HG03457 (cell line): Measurements from ENCODE around the gene ATF4.

Experiments
- ATAC-seq: cut with Tn5 transposase; IDR thresholded peaks from one replicate; pipeline ENCODE4 v1.9.1; 2021; ENCODE audit warnings: moderate number of reproducible peaks; ENCODE audit not compliant: unreplicated experiment

ATF4 gene

DNA sequence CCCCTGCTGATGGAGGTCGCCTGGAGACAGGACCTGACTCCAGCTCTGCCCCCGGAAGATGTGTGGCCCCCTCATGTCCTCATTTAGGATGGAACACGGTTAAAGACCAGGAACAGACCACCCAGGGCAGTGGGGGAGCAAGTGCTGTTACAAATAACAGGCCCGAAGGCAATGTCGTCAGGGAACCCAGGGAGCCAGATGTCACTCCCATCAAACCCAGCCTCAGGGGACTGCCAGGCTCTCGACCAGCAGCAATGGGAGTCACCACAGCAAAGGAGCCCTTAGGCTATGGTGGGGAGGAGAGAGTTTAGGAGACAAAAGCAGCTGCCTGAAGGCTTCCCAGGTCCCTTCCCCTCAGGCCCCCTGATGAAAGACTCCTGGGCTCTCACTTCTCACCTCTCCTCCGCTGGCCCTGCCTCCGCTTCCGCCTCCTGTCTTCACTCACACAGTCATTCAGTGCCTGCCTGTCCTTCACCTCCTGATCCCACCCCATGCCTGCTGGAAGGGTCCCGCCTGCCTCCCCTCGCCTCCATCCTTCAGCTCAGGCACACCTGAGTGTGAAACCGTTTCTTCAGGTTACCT lies 7.8 kb downstream of the ATF4 start:
- ATAC-seq: no peak

GRCh38 chr22:39528681-39529486 lies 8.5 kb downstream of the ATF4 start:
- peak; percentile 28 for ATAC-seq

DNA sequence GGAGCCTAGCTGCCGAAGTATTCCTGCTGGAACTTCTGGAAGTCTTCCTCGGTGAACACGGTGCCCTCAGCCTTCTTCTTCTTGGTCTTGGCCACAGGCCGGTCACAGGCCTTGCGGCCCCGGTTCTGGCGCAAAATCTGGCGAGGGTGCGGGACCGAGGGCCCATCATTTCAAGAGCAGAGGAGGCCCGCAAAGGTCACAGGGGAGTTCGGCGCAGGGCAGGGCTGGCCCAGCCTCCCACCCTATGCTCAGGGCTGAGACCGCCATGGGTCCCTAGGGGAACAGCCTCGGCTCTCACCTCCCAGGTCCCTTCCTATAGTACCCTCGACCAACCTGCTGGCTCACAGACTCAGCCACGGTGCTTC lies 9.1 kb downstream of the ATF4 start:
- ATAC-seq: no peak

GRCh38 chr22:39530116-39530515 lies 9.8 kb downstream of the ATF4 start:
- ATAC-seq: no peak

DNA sequence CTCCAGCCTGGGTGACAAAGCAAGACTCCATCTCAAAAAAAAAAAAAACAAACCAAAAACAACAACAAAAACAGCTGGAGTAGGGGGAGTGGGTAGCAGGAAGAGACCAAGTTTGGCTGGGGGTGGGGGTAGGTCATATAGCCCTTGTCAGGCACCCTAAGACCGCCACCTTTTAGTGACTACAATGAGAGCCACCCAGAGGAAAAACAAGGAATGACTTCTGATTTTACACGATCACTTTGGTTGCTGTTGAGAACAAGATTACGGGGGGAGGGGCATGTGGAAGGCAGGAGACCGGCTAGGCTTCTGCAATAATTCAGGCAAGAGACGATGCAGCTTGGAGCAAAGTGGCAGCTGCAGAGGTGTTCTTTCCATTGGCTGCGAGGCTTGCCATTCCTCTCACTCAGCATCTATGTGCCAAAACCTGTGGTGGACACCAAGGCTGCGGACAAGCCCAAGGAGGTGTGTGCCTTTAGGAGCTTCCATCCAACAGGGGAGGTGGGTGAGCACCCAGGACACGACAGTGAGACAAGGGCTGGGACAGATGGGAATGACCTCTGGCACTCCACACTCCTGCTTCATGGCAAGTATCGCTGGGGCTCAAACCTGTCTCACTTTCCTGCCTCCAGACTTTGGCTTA lies 10.4 kb downstream of the ATF4 start:
- ATAC-seq: no peak

DNA sequence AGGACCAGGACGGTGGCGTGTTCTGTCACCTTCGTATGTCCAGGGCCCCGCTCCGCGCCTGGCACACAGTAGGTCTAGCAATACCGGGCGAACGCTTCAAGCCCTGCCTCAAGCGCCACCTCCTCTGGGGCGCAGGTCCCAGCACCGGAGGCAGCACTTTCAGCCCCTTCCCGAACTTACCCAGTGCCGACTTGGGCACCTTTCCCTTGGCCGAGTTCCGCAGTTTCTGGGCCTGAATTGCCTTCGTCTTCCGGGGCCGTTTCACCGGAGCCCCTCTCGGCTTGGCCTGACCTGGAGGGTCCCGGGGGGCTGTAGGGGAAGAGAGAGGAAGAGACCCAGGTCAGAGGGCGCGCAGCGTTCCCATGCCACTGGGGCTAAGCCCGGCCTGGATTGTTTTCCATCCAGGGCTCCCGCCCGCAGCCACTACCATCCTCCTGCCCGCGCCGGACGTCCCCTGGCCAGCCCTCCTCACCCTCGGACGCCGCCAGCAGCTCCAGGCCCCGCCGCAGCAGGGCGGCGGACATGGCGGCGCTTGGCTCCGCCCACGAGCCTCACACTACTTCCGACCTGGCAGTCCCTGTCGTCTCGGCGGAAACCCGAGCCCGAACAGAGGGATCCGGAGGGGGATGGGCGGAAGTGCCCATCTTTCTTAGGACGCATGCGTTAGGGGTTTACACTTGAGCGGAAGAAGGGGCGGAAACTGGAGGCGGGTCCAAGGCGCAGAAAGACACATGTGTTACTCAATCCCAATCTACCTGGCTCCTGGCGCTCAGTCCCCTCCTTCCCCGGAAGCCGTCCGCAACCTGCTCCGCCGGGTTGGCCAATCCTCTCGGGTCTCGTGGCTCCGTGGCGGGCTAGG lies 12.1 kb downstream of the ATF4 start, which contains the start of gene RPS19BP1:
RPS19BP1 (minus strand) TSS at position 534 of the 859 bp plus-strand sequence; CDS start at position 524, 10 bp downstream.
- peak; percentile 58 for ATAC-seq

- ATAC-seq: no peak
Observed at GRCh38 chr22:39534092-39534506, 13.7 kb downstream of the ATF4 start.

GRCh38 chr22:39534591-39535356 lies 14.4 kb downstream of the ATF4 start:
- no peak for ATAC-seq

DNA sequence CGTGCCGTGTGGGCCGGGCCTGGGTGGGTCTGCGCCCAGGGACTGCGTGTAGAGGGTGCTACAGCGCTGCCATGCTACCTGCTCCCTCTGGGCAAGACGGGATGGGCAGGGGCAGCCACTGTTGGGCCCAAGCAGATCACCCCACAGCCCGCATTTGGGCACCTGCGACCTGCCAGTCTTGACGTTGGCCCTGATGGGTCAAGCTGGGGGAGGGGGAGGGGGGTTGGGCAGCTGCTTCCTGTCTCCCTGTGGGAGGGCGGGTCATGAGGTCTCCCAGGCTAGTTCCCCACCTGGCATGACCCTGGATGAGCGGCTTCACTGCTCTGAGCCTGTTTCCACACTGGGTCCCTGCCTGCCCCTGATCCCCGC lies 15.0 kb downstream of the ATF4 start:
- ATAC-seq: no peak

DNA sequence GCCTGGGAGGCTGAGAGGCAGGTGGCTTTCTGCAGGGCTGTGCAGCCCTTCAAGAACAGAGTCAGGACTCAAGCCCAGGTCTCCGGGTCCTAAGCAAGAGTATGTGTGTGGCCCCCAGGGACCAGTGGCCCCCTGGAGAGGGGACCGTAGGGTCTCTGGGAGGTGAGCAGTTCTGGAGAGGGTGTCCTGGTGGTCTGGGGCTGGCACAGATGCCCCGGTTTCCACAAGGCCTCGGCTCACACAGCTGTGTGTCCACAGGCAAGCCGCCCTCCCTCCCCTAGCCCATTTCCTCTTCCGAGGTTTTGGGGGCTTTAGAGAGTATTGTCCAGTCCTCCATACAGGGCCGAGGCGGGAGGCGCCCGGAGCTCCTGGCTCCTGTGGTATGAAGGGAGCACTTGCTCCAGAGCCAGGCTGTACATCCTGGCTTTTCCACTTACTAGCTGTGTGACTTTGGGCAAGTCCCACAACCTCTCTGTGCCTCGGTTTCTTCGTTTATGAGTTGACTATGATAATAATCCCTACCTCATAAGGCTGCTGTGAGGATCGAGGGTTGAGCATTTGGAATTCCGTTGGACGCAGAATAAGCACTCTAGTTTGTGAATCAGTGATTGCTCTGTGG lies 15.6 kb downstream of the ATF4 start:
- ATAC-seq: no peak

GRCh38 chr22:39536711-39537110 lies 16.3 kb downstream of the ATF4 start:
- no peak for ATAC-seq

DNA sequence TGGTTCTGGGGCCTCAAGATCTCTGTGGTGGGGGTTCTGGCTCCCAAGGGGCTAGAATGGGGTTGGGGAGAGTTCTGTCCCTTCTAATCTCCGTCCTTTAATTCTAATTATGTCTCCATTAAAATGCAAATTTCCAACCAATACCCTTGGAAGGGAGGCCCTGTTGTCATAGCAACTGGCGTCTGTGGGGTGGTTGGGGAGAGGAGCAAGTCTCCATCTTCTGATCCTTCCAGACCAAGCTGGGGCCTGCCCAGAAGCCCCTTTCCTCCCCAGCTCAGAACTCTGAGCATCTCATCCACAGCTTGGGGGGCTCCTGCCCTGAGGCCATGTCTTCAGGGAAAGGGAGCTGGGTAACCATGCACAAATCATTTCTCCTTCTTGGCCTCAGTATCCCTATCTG lies 17.6 kb downstream of the ATF4 start:
- no peak for ATAC-seq

DNA sequence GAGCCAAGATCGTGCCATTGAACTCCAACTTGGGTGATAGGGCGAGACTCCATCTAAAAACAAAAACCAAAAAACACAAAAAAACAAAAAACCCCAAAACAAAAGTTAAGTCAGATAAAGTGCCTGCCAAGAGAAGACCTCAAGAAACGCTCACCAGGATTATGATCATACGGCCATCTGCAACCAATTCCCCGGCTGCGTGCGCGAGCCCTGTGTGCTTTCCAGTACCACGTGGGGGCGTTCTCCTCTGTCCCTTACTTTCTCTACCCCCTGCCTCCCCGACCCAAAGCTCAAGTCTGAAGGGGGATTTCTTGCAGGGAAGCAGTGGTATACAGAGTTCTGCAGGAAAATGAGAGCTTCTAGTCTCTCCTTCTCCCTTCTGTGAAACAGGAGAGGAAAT lies 22.7 kb downstream of the ATF4 start:
- ATAC-seq: no peak

- ATAC-seq: no peak
Observed at GRCh38 chr22:39545386-39546365, 25.3 kb downstream of the ATF4 start.

GRCh38 chr22:39546889-39547586 lies 26.7 kb downstream of the ATF4 start:
- ATAC-seq: no peak

GRCh38 chr22:39547587-39547947 lies 27.2 kb downstream of the ATF4 start:
- ATAC-seq: no peak

- no peak for ATAC-seq
Observed at GRCh38 chr22:39553429-39553828, 33.1 kb downstream of the ATF4 start.

DNA sequence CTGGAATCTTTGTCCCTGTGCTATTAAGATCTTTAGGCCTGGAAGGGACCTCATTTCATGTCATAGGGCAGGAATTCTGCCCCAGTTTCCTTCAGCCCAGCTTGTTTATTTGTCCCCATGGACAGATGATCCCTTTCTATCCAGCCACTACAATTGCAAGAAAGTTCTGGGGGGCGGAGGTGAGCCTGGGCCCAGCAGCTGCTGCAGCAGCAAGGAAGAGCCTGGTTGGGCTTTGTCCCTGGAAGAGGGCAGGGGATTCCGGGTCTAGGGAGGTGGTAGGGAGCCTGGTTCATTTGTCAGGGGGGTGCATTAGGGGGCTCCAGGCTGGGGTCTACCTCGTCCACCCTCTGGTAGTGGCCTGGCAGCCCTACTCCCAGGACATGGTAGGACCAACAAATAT lies 33.8 kb downstream of the ATF4 start:
- no peak for ATAC-seq
